OCI-LY3 (cell line): ENCODE results near the gene NEURL1B.
"Not testable (repeated sequence)": the region's sequence is repeated elsewhere in the genome, so short reads cannot be mapped to it uniquely, and the experiment has no call there.

Experiments used
- CTCF ChIP-seq: fragments of 200-600, 300-600 bp; sonication (generic); IDR thresholded peaks from 2 replicates; pipeline ENCODE4 v1.5.1; 2014; ENCODE audit warnings: antibody characterized with exemption, low read length, low read depth
- EZH2phosphoT487 ChIP-seq: fragments of 200-600 bp; shearing (Covaris generic); IDR thresholded peaks from 2 replicates; pipeline ENCODE4 v1.6.1; 2018; ENCODE audit warnings: antibody characterized with exemption, mixed run types, low read depth

- not testable (repeated sequence) for TF ChIP-seq CTCF, EZH2phosphoT487
Observed at GRCh38 chr5:172601576-172601975, 39.5 kb upstream of the NEURL1B start.
